Parathyroid adenoma (tissue), 2 donors: ENCODE results near the gene ACOT7.

Experiments
- H2AFZ ChIP-seq: fragments of 300-600 bp; sonication (generic); one replicate; pipeline ENCODE4 v1.7.0; 2017; ENCODE audit warnings: antibody characterized with exemption, mild to moderate bottlenecking
- H3K27ac ChIP-seq: fragments of 300-600 bp; sonication (generic); one replicate; pipeline ENCODE4 v1.7.0; 2017
- H3K27me3 ChIP-seq: fragments of 300-600 bp; sonication (generic); one replicate; pipeline ENCODE4 v1.7.0; 2017; ENCODE audit warnings: low read length; ENCODE audit not compliant: control insufficient read depth, insufficient read depth
- H3K36me3 ChIP-seq: fragments of 300-600 bp; sonication (generic); one replicate; pipeline ENCODE4 v1.7.0; 2017; ENCODE audit warnings: low read length; ENCODE audit not compliant: control insufficient read depth, insufficient read depth
- H3K4me1 ChIP-seq: fragments of 300-600 bp; sonication (generic); one replicate; pipeline ENCODE4 v1.7.0; 2017; ENCODE audit warnings: control low read depth
- H3K4me2 ChIP-seq: fragments of 300-600 bp; sonication (generic); one replicate; pipeline ENCODE4 v1.7.0; 2017; ENCODE audit warnings: low read length
- H3K4me3 ChIP-seq: fragments of 300-600 bp; sonication (generic); one replicate; pipeline ENCODE4 v1.7.0; 2017; ENCODE audit warnings: low read depth, low read length
- H3K79me2 ChIP-seq: fragments of 300-600 bp; sonication (generic); one replicate; pipeline ENCODE4 v1.7.0; 2017; ENCODE audit warnings: control low read depth
- H3K9ac ChIP-seq: fragments of 300-600 bp; sonication (generic); one replicate; pipeline ENCODE4 v1.7.0; 2017; ENCODE audit warnings: mild to moderate bottlenecking
- H3K9me3 ChIP-seq: fragments of 300-600 bp; sonication (generic); one replicate; pipeline ENCODE4 v1.7.0; 2017; ENCODE audit warnings: low read length; ENCODE audit not compliant: control insufficient read depth
- CTCF ChIP-seq: fragments of 300-600 bp; sonication (generic); IDR thresholded peaks from one replicate; pipeline ENCODE4 v1.7.0; 2017; ENCODE audit warnings: antibody characterized with exemption, mild to moderate bottlenecking
- donor health status: primary hyperparathyroidism.

The ACOT7 gene

GRCh38 chr1:6301526-6301925 is 92.0 kb downstream of the ACOT7 start:
- no peaks in the 10 kb centered on the region for H3K79me2 ChIP-seq
- no peak overlapping the region for H3K27ac ChIP-seq
- H3K9me3 ChIP-seq, result no peaks in the 10 kb centered on the region

GRCh38 chr1:6300342-6301048 is 93.1 kb downstream of the ACOT7 start:
- Histone ChIP-seq H3K27me3 (no peaks in the 10 kb centered on the region), H3K9ac (no peak overlapping the region), H3K4me2 (no peak overlapping the region), H3K9me3 (no peaks in the 10 kb centered on the region), H3K36me3 (no peaks in the 10 kb centered on the region), H3K4me1 (peaks cover 3% of the 10 kb centered on the region), H3K79me2 (no peaks in the 10 kb centered on the region), H3K4me3 (no peak overlapping the region), H2AFZ (no peak overlapping the region), H3K27ac (no peak overlapping the region)
- TF ChIP-seq CTCF, result no peak

More at GRCh38 chr1:6301526-6301925, 92.0 kb downstream of the ACOT7 start:
- no peak for TF ChIP-seq CTCF
- Histone ChIP-seq H3K27me3 (no peaks in the 10 kb centered on the region), H3K36me3 (no peaks in the 10 kb centered on the region), H3K4me3 (no peak overlapping the region), H2AFZ (no peak overlapping the region), H3K9ac (no peak overlapping the region), H3K4me2 (no peak overlapping the region), H3K4me1 (peaks cover 3% of the 10 kb centered on the region)

- peaks cover 3% of the 10 kb centered on the region for H3K4me1 ChIP-seq
- H2AFZ ChIP-seq, result no peak overlapping the region
- no peaks in the 10 kb centered on the region for H3K9me3 ChIP-seq
- H3K27ac ChIP-seq, result no peak overlapping the region
- no peaks in the 10 kb centered on the region for H3K36me3 ChIP-seq
- no peaks in the 10 kb centered on the region for H3K79me2 ChIP-seq
- no peaks in the 10 kb centered on the region for H3K27me3 ChIP-seq
- no peak overlapping the region for H3K9ac ChIP-seq
- no peak for TF ChIP-seq CTCF
- no peak overlapping the region for H3K4me2 ChIP-seq
- H3K4me3 ChIP-seq, result no peak overlapping the region
Measured at GRCh38 chr1:6299557-6300165, 93.9 kb downstream of the ACOT7 start.

- Histone ChIP-seq H3K79me2 (no peaks in the 10 kb centered on the region), H3K27ac (no peak overlapping the region), H3K9me3 (no peaks in the 10 kb centered on the region), H3K4me2 (no peak overlapping the region), H3K27me3 (no peaks in the 10 kb centered on the region), H3K4me1 (peaks cover 3% of the 10 kb centered on the region), H3K4me3 (no peak overlapping the region), H2AFZ (no peak overlapping the region), H3K9ac (no peak overlapping the region), H3K36me3 (no peaks in the 10 kb centered on the region)
- no peak for TF ChIP-seq CTCF
Measured at GRCh38 chr1:6298940-6299465, 94.6 kb downstream of the ACOT7 start.
